Measurements from ENCODE around the gene PFAS. TPM values are rescaled to one million over a fixed set of nuclear protein-coding genes. Genes with fewer than 3 reads are reported as not detected.

PFAS gene
- total RNA-seq, 2 experiments from 2014 or later, result 191 to 203 TPM

GRCh38 chr17:8318010-8318935 lies 69.2 kb downstream of the PFAS start:
- CTCF ChIA-PET, result no interaction called here
- POLR2A ChIA-PET, result no interaction called here

Other genes starting within 250 kb of the PFAS start
- gene GUCY2D, start 246.7 kb upstream of the PFAS start, total RNA-seq, result not detected
- gene ALOX15B, start 210.2 kb upstream of the PFAS start, total RNA-seq, result not detected
- gene ALOX12B, start 161.6 kb upstream of the PFAS start, total RNA-seq, result 1 to 10 TPM; 1.7 TPM
- gene ALOXE3, start 130.8 kb upstream of the PFAS start, total RNA-seq, result under 1 TPM in 1 of 2 experiments, not detected in 1; 0.19 TPM
- gene HES7, start 125.2 kb upstream of the PFAS start, total RNA-seq, result 1 to 10 TPM; 2.9 to 3.1 TPM
- gene PER1, start 96.9 kb upstream of the PFAS start, total RNA-seq, result 10 to 100 TPM; 43.1 to 45.4 TPM
- 10 to 100 TPM; 26.3 to 26.6 TPM for gene VAMP2, start 86.3 kb upstream of the PFAS start, total RNA-seq
- gene TMEM107, start 72.9 kb upstream of the PFAS start, total RNA-seq, result 10 to 100 TPM; 20.2 to 21.0 TPM
- 1 to 10 TPM; 6.6 to 7.0 TPM for gene BORCS6, start 59.1 kb upstream of the PFAS start, total RNA-seq
- gene AURKB, start 38.7 kb upstream of the PFAS start, total RNA-seq, result 100 to 1,000 TPM; 112 to 117 TPM
- gene CTC1, start 1.2 kb upstream of the PFAS start, total RNA-seq, result 10 to 100 TPM; 58.7 to 60.7 TPM
- gene RANGRF, start 39.4 kb downstream of the PFAS start, total RNA-seq, result 10 to 100 TPM; 65.8 to 66.1 TPM
- 1 to 10 TPM; 3.6 to 4.1 TPM for gene SLC25A35, start 46.1 kb downstream of the PFAS start, total RNA-seq
- gene ARHGEF15, start 61.0 kb downstream of the PFAS start, total RNA-seq, result not detected
- not detected for gene ODF4, start 90.6 kb downstream of the PFAS start, total RNA-seq
- gene RPL26, start 133.9 kb downstream of the PFAS start, total RNA-seq, result 1,000 to 10,000 TPM; 2,480 to 2,528 TPM
- not detected for gene RNF222, start 148.5 kb downstream of the PFAS start, total RNA-seq
- 10 to 100 TPM; 49.5 to 52.4 TPM for gene NDEL1, start 186.6 kb downstream of the PFAS start, total RNA-seq

Data from activated CD8-positive, alpha-beta memory T cell treated with anti-CD3 and anti-CD28 coated beads for 36 hours (primary cell).